H1 (cell line): ENCODE data around the gene FZD4. TPM values are rescaled to one million over a fixed set of nuclear protein-coding genes. Genes with fewer than 3 reads are reported as not detected.
A peak's percentile ranks its signal among the peaks of the same experiment; 100 is the strongest.

Experiments
- CTCF ChIA-PET: fragments of 300-600 bp; sonication (Branson Sonifier 250); formaldehyde crosslinking; loops from one replicate; lab custom pipeline; 2021; ENCODE audit not compliant: partially characterized antibody; lab: Charles Lee
- POLR2A ChIA-PET: fragments of 300-600 bp; sonication (Branson Sonifier 250); formaldehyde crosslinking; loops from one replicate; lab custom pipeline; 2021; ENCODE audit warnings: inconsistent platforms; ENCODE audit not compliant: partially characterized antibody; lab: Charles Lee
- DNase-seq, 2 experiments: peaks; one replicate each; pipeline versions ENCODE4 v3.0.0 to v3.0.0-alpha.2; 2010 to 2022; ENCODE audit warnings: low spot score in 2 of 2, low read depth in 1 of 2, mixed read lengths in 1 of 2
- FAIRE-seq: peaks from 2 replicates; lab custom pipeline; 2011; peaks lifted over from hg19 to GRCh38; lab: Jason Lieb, UNC
- H2AFZ ChIP-seq: 2 replicates; pipeline ENCODE4 v1.8.1; 2012; ENCODE audit warnings: low read length, inconsistent platforms
- H2AK5ac ChIP-seq: 2 replicates; pipeline ENCODE4 v1.6.1; 2013; ENCODE audit warnings: low read depth, low read length
- H2BK120ac ChIP-seq: replicated peaks from 2 replicates; pipeline ENCODE3; 2013; ENCODE audit warnings: low read depth, low read length, inconsistent platforms
- H2BK12ac ChIP-seq: 2 replicates; pipeline ENCODE4 v1.6.1; 2013; ENCODE audit warnings: low read depth, low read length
- H2BK15ac ChIP-seq: 2 replicates; pipeline ENCODE4 v1.6.1; 2013; ENCODE audit warnings: low read length
- H2BK20ac ChIP-seq: 2 replicates; pipeline ENCODE4 v1.6.1; 2013; ENCODE audit warnings: low read length
- H2BK5ac ChIP-seq: 2 replicates; pipeline ENCODE4 v1.6.1; 2013; ENCODE audit warnings: low read depth, low read length
- H3K14ac ChIP-seq: 2 replicates; pipeline ENCODE4 v1.6.1; 2013; ENCODE audit warnings: inconsistent platforms; ENCODE audit not compliant: insufficient read length
- H3K18ac ChIP-seq: 2 replicates; pipeline ENCODE4 v1.6.1; 2013; ENCODE audit warnings: low read length; ENCODE audit errors: extremely low read depth
- H3K23ac ChIP-seq: 2 replicates; pipeline ENCODE4 v1.6.1; 2013; ENCODE audit warnings: inconsistent platforms; ENCODE audit not compliant: insufficient read length
- H3K23me2 ChIP-seq: 2 replicates; pipeline ENCODE4 v1.6.1; 2013; ENCODE audit warnings: low read depth, low read length
- H3K27ac ChIP-seq: 2 replicates; pipeline ENCODE4 v1.6.1; 2011; ENCODE audit warnings: low read depth, low read length, inconsistent platforms
- H3K27me3 ChIP-seq, 4 experiments: replicated peaks in 1 of 4; 1 replicate in 1 of 4; 2 replicates in 3 of 4; pipeline versions ENCODE4 v1.6.1 to v1.8.1; 2011 to 2013; ENCODE audit warnings: low read length in 3 of 4, mild to moderate bottlenecking in 3 of 4, inconsistent platforms in 2 of 4, mixed read lengths in 2 of 4, moderate library complexity in 1 of 4; ENCODE audit not compliant: control insufficient read depth in 3 of 4, insufficient read depth in 3 of 4; ENCODE audit errors: extremely low read depth in 1 of 4
- H3K36me3 ChIP-seq, 4 experiments: 2 replicates each; pipeline versions ENCODE4 v1.6.1 to v1.8.1; 2011 to 2013; ENCODE audit warnings: mild to moderate bottlenecking in 4 of 4, low read length in 3 of 4, moderate library complexity in 2 of 4, control low read depth in 1 of 4, inconsistent platforms in 1 of 4; ENCODE audit not compliant: insufficient read depth in 4 of 4, control insufficient read depth in 2 of 4
- H3K4ac ChIP-seq: replicated peaks from 2 replicates; pipeline ENCODE3; 2013; ENCODE audit warnings: low read length, low read depth, mixed read lengths, inconsistent platforms; ENCODE audit not compliant: insufficient read length
- H3K4me1 ChIP-seq, 4 experiments: replicated peaks in 1 of 4; 1 replicate in 1 of 4; 2 replicates in 3 of 4; pipeline versions ENCODE4 v1.6.1 to v1.8.1; 2011 to 2013; ENCODE audit warnings: low read length in 3 of 4, inconsistent platforms in 2 of 4, mixed read lengths in 1 of 4; ENCODE audit not compliant: insufficient read depth in 4 of 4, control insufficient read depth in 3 of 4
- H3K4me2 ChIP-seq, 2 experiments: 2 replicates each; pipeline versions ENCODE4 v1.6.1 to v1.8.1; 2011 to 2013; ENCODE audit warnings: low read depth in 2 of 2, low read length in 2 of 2, control low read depth in 1 of 2, inconsistent platforms in 1 of 2, mild to moderate bottlenecking in 1 of 2; ENCODE audit not compliant: insufficient read depth in 1 of 2
- H3K4me3 ChIP-seq, 4 experiments: fragments of 200-600, 300-600 bp in 1 of 4; sonication (generic), shearing (Covaris generic), sonication (Bioruptor Twin) in 1 of 4; 2 replicates each; pipeline versions ENCODE4 v1.5.1 to v1.8.1; 2011 to 2016; ENCODE audit warnings: low read length in 4 of 4, low read depth in 3 of 4, control low read depth in 2 of 4, inconsistent platforms in 2 of 4, mild to moderate bottlenecking in 2 of 4, mixed read lengths in 1 of 4, moderate library complexity in 1 of 4; ENCODE audit not compliant: insufficient read depth in 2 of 4; ENCODE audit errors: extremely low read depth in 1 of 4
- H3K56ac ChIP-seq: replicated peaks from 2 replicates; pipeline ENCODE3; 2013; ENCODE audit warnings: low read depth, mild to moderate bottlenecking, mixed read lengths, low read length, inconsistent platforms; ENCODE audit not compliant: insufficient read length
- H3K79me1 ChIP-seq: 2 replicates; pipeline ENCODE4 v1.6.1; 2013; ENCODE audit warnings: low read depth, low read length, control low read depth
- H3K79me2 ChIP-seq, 2 experiments: 2 replicates each; pipeline versions ENCODE4 v1.6.1 to v1.8.1; 2012 to 2013; ENCODE audit warnings: low read length in 2 of 2, mild to moderate bottlenecking in 2 of 2, inconsistent platforms in 1 of 2; ENCODE audit not compliant: insufficient read depth in 2 of 2, control insufficient read depth in 1 of 2
- H3K9ac ChIP-seq, 4 experiments: replicated peaks in 1 of 4; 1 replicate in 1 of 4; 2 replicates in 3 of 4; pipeline versions ENCODE4 v1.6.1 to v1.8.1; 2011 to 2013; ENCODE audit warnings: low read depth in 3 of 4, low read length in 3 of 4, control low read depth in 2 of 4, mild to moderate bottlenecking in 2 of 4, moderate library complexity in 2 of 4, inconsistent platforms in 1 of 4; ENCODE audit errors: extremely low read depth in 1 of 4
- H3K9me3 ChIP-seq, 2 experiments: 2 replicates each; pipeline versions ENCODE4 v1.6.1 to v1.8.1; 2012 to 2013; ENCODE audit warnings: mild to moderate bottlenecking in 2 of 2, moderate library complexity in 2 of 2, control low read depth in 1 of 2, inconsistent platforms in 1 of 2, low read depth in 1 of 2, low read length in 1 of 2, mixed read lengths in 1 of 2; ENCODE audit not compliant: insufficient read depth in 2 of 2
- H4K20me1 ChIP-seq, 2 experiments: replicated peaks in 1 of 2; 2 replicates each; pipeline versions ENCODE3 to v1.8.1; 2011 to 2013; ENCODE audit warnings: inconsistent platforms in 2 of 2, low read length in 2 of 2, mild to moderate bottlenecking in 1 of 2; ENCODE audit not compliant: insufficient read depth in 2 of 2, control insufficient read depth in 1 of 2
- H4K5ac ChIP-seq: 2 replicates; pipeline ENCODE4 v1.6.1; 2013; ENCODE audit warnings: low read length, low read depth, mixed read lengths, inconsistent platforms; ENCODE audit not compliant: insufficient read length
- H4K8ac ChIP-seq: 2 replicates; pipeline ENCODE4 v1.8.0; 2013; ENCODE audit warnings: mild to moderate bottlenecking, moderate library complexity, low read length, inconsistent platforms; ENCODE audit not compliant: insufficient read depth; ENCODE audit errors: extremely low read depth
- H4K91ac ChIP-seq: replicated peaks from 2 replicates; pipeline ENCODE3; 2013; ENCODE audit warnings: low read length, mixed read lengths, inconsistent platforms; ENCODE audit not compliant: insufficient read length
- ATF3 ChIP-seq: IDR thresholded peaks from 2 replicates; pipeline ENCODE4 v1.6.1; 2011; ENCODE audit warnings: low read depth, mild to moderate bottlenecking, low read length; ENCODE audit not compliant: insufficient read depth
- CTCF ChIP-seq, 3 experiments: IDR thresholded peaks; 1 replicate in 2 of 3; 2 replicates in 1 of 3; pipeline versions ENCODE4 v1.5.1 to v1.6.1; 2011; ENCODE audit warnings: low read length in 3 of 3, mild to moderate bottlenecking in 3 of 3, inconsistent platforms in 2 of 3, low read depth in 1 of 3, moderate library complexity in 1 of 3; ENCODE audit not compliant: insufficient read depth in 1 of 3; ENCODE audit errors: control extremely low read depth in 1 of 3
- RAD21 ChIP-seq, 2 experiments: IDR thresholded peaks in 1 of 2; conservative IDR thresholded peaks in 1 of 2; 2 replicates each; pipeline ENCODE4 v1.6.1; 2011; ENCODE audit warnings: low read depth in 2 of 2, low read length in 2 of 2, improper control_type of control experiment in 1 of 2, inconsistent platforms in 1 of 2, mild to moderate bottlenecking in 1 of 2, moderate library complexity in 1 of 2
- RFX5 ChIP-seq: IDR thresholded peaks from 2 replicates; pipeline ENCODE4 v1.6.1; 2011; ENCODE audit warnings: low read depth, low read length, improper control_type of control experiment, borderline replicate concordance
- SIN3A ChIP-seq, 2 experiments: IDR thresholded peaks in 1 of 2; conservative IDR thresholded peaks in 1 of 2; 2 replicates each; pipeline ENCODE4 v1.6.1; 2011 to 2012; ENCODE audit warnings: low read length in 2 of 2, improper control_type of control experiment in 1 of 2, low read depth in 1 of 2, mild to moderate bottlenecking in 1 of 2
- WGBS, 2 experiments: shearing (Covaris generic) in 1 of 2; methylation state at CpG; one replicate each; pipeline versions ENCODE4 v1.1.6 to v1.1.7; 2013 to 2015; ENCODE audit warnings: low lambda C conversion rate in 2 of 2, mixed read lengths in 2 of 2, inconsistent platforms in 1 of 2, low coverage in 1 of 2, missing lambda C conversion rate in 1 of 2; ENCODE audit not compliant: insufficient replicate concordance in 2 of 2, insufficient coverage in 1 of 2, insufficient read length in 1 of 2; ENCODE audit errors: extremely low coverage in 1 of 2, missing lambda C conversion rate in 1 of 2; 5-methylcytosine and 5-hydroxymethylcytosine counted together
- polyA plus RNA-seq, 7 experiments: library from polyadenylated mRNA; depleted of rRNA in 3 of 7; stranded (reverse) in 5 of 7; unstranded in 2 of 7; fragments of >200 nt in 5 of 7; fragments of 200-250 nt in 2 of 7; gene quantifications; 1 replicate in 5 of 7; 2 replicates in 1 of 7; 4 replicates in 1 of 7; pipeline versions ENCODE4 v1.2.1 to v1.2.3, GENCODE V29; 2011 to 2013; ENCODE audit warnings: missing spikeins in 2 of 7, mixed read lengths in 2 of 7
- total RNA-seq: library from RNA; stranded (reverse); fragmentation: NEBNext Ultra II Directional; extraction: Animal tissue kit (Norgen Biotek cat#: 25700); gene quantifications from 2 replicates; pipeline ENCODE4 v1.2.1, GENCODE V29; 2021

The FZD4 gene
- total and polyA plus RNA-seq, 2 of the 8 experiments (the other 6 are each of a cell fraction or from before 2014, with no cell fraction given), result 3.1 to 7.1 TPM

DNA sequence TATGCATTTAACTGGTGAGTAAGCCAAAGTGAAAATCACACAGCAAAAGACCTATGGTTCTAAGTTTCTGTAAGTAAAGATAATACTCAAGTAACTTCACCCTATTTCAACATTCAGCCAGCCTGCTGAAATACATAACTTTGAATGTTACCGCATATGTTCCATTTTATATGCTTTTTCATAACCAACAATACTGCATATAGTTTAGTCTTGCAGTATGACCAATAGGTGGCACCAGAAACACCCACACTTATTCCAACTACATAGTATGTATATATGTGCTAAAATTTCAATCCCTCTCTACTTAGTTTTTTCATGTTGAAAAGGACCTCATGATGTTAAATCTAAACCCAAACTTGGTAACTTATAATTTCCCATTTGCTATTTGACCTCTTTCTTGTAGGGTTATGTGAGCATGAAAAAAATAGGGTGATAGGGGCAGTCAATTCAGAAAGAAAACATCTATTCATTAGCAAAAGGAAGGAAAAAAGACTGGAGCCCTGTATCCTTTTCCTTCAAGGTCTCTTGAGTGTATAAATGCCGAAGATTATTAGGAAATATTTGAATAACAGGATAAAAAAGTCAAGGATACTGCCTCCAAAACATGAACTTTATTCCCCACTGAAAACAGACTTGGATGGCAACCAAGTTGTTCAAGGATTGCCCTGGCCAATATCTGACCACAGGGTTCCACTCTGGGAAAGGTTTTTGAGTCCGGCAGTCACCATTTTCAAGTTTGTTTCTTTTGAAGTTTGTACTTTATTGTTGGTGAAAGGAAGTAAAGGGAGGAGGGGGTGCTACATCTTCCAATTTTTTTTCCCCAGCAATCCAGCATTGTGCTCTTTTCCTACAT is 23.8 kb upstream of the FZD4 start:
- ChIA-PET CTCF (interaction anchor here (0.8 to 1.4 kb wide), 5 partner anchors 9 to 62 kb away, joined by 3 to 8 read pairs (median 4); no protein-coding TSS in a partner anchor), POLR2A (no interaction called here)
- Histone ChIP-seq H4K8ac (no peak overlapping the region), H4K20me1 (no peaks in the 10 kb centered on the region), H3K18ac (no peak overlapping the region), H2AFZ (no peak overlapping the region), H3K79me2 (no peaks in the 10 kb centered on the region), H2BK120ac (no peak overlapping the region), H3K79me1 (no peaks in the 10 kb centered on the region), H2BK15ac (no peak overlapping the region), H2BK12ac (no peak overlapping the region), H3K14ac (no peak overlapping the region), H3K27ac (no peak overlapping the region), H3K4me3 (no peak overlapping the region), H4K5ac (no peak overlapping the region), H3K36me3 (no peaks in the 10 kb centered on the region), H2AK5ac (no peak overlapping the region), H3K23me2 (no peaks in the 10 kb centered on the region), H4K91ac (no peak overlapping the region), H3K4me1 (no peaks in the 10 kb centered on the region), H3K4me2 (no peak overlapping the region), H3K56ac (no peak overlapping the region), H3K9me3 (no peaks in the 10 kb centered on the region), H3K27me3 (no peaks in the 10 kb centered on the region), H3K23ac (no peak overlapping the region), H2BK5ac (no peak overlapping the region), H3K9ac (no peak overlapping the region), H3K4ac (no peak overlapping the region), H2BK20ac (no peak overlapping the region)
- TF ChIP-seq RAD21 (IDR thresholded peaks at IDR 0.05 in 1 of 2, conservative IDR thresholded peaks at IDR 0.05 in 1 of 2; ENCODE audit: low read depth in 2 of 2, low read length in 2 of 2) (peak; percentile 38 to 52), CTCF (IDR thresholded peaks at IDR 0.05; ENCODE audit: control extremely low read depth in 1 of 3, insufficient read depth in 1 of 3, low read depth in 1 of 3, low read length in 3 of 3) (peak in 2 of 3 experiments; percentile 9 to 40; a peak in 2 of 4 replicates), ATF3 (no peak), RFX5 (no peak), SIN3A (conservative IDR thresholded peaks at IDR 0.05 in 1 of 2, IDR thresholded peaks at IDR 0.05 in 1 of 2; ENCODE audit: low read depth in 1 of 2, low read length in 2 of 2) (no peak)
- no peak for FAIRE-seq
- 88% methylated on average over 3 of the region's 3 CpGs; no CpG with 5 or more reads in 1 of the 2 experiments for WGBS, 2 experiments
- DNase-seq, result no peak
